Nephron (organoid): ENCODE results near the gene GJC1.

Experiments used
- H3K27ac Mint-ChIP-seq, 3 experiments: 2 replicates each; pipeline ENCODE4 v1.8.0; 2020; ENCODE audit warnings: mixed read lengths in 3 of 3, mild to moderate bottlenecking in 2 of 3, moderate library complexity in 1 of 3
- H3K27me3 Mint-ChIP-seq: 2 replicates; pipeline ENCODE4 v1.8.0; 2021; ENCODE audit warnings: low read depth, mild to moderate bottlenecking, moderate library complexity, mixed read lengths
- H3K36me3 Mint-ChIP-seq: 2 replicates; pipeline ENCODE4 v1.8.0; 2020; ENCODE audit warnings: low read depth, mixed read lengths
- H3K4me1 Mint-ChIP-seq: 2 replicates; pipeline ENCODE4 v1.8.0; 2020; ENCODE audit warnings: mixed read lengths
- H3K4me3 Mint-ChIP-seq, 3 experiments: 2 replicates each; pipeline ENCODE4 v1.8.0; 2020; ENCODE audit warnings: mild to moderate bottlenecking in 3 of 3, mixed read lengths in 3 of 3, moderate library complexity in 2 of 3
- H3K9me3 Mint-ChIP-seq: 2 replicates; pipeline ENCODE4 v1.8.0; 2020; ENCODE audit warnings: mixed read lengths
- CTCF ChIP-seq, 3 experiments: fragments of 200-600 bp; sonication (generic); IDR thresholded peaks; one replicate each; pipeline ENCODE4 v1.5.0; 2021; ENCODE audit warnings: antibody characterized with exemption in 3 of 3; ENCODE audit not compliant: unreplicated experiment in 3 of 3

GJC1 gene

GRCh38 chr17:44786551-44787081, 43.5 kb downstream of the GJC1 start:
- Mint-ChIP-seq H3K4me3 (no peak overlapping the region), H3K4me1 (peaks cover 27% of the 10 kb centered on the region), H3K36me3 (no peaks in the 10 kb centered on the region), H3K27ac (peak overlapping the region in 2 of 3 experiments; percentile 12 to 28), H3K27me3 (peaks cover 18% of the 10 kb centered on the region), H3K9me3 (no peaks in the 10 kb centered on the region)
- TF ChIP-seq CTCF (IDR thresholded peaks at IDR 0.05; ENCODE audit: unreplicated experiment in 3 of 3): no peak

- Mint-ChIP-seq H3K27me3 (peaks cover 18% of the 10 kb centered on the region), H3K36me3 (no peaks in the 10 kb centered on the region), H3K4me1 (peaks cover 27% of the 10 kb centered on the region), H3K9me3 (no peaks in the 10 kb centered on the region), H3K4me3 (no peak overlapping the region), H3K27ac (no peak overlapping the region)
- TF ChIP-seq CTCF (IDR thresholded peaks at IDR 0.05; ENCODE audit: unreplicated experiment in 3 of 3): no peak
Measured at GRCh38 chr17:44785921-44786320, 44.2 kb downstream of the GJC1 start.

- TF ChIP-seq CTCF (IDR thresholded peaks at IDR 0.05; ENCODE audit: unreplicated experiment in 3 of 3): no peak
- H3K4me1 Mint-ChIP-seq: peaks cover 21% of the 10 kb centered on the region
- no peaks in the 10 kb centered on the region for H3K9me3 Mint-ChIP-seq
- H3K27me3 Mint-ChIP-seq: peaks cover 15% of the 10 kb centered on the region
- no peak overlapping the region for H3K4me3 Mint-ChIP-seq
- H3K36me3 Mint-ChIP-seq: no peaks in the 10 kb centered on the region
- peak overlapping the region; percentile 56 to 85 (median 84) for H3K27ac Mint-ChIP-seq
Measured at GRCh38 chr17:44782326-44782850, 47.7 kb downstream of the GJC1 start.

- Mint-ChIP-seq H3K27ac (peak overlapping the region; percentile 56 to 85 (median 84)), H3K9me3 (no peaks in the 10 kb centered on the region), H3K36me3 (no peaks in the 10 kb centered on the region), H3K4me1 (peaks cover 15% of the 10 kb centered on the region), H3K27me3 (peaks cover 13% of the 10 kb centered on the region), H3K4me3 (peak overlapping the region in 1 of 3 experiments; percentile 32)
- TF ChIP-seq CTCF (IDR thresholded peaks at IDR 0.05; ENCODE audit: unreplicated experiment in 3 of 3): no peak
Measured at GRCh38 chr17:44781551-44782325, 48.3 kb downstream of the GJC1 start.

GRCh38 chr17:44780845-44781480, 49.1 kb downstream of the GJC1 start:
- peaks cover 12% of the 10 kb centered on the region for H3K4me1 Mint-ChIP-seq
- no peak for TF ChIP-seq CTCF (IDR thresholded peaks at IDR 0.05; ENCODE audit: unreplicated experiment in 3 of 3)

More at GRCh38 chr17:44780845-44781480, 49.1 kb downstream of the GJC1 start:
- no peak overlapping the region for H3K4me3 Mint-ChIP-seq
- no peaks in the 10 kb centered on the region for H3K9me3 Mint-ChIP-seq
- H3K27ac Mint-ChIP-seq: no peak overlapping the region
- H3K36me3 Mint-ChIP-seq: no peaks in the 10 kb centered on the region
- H3K27me3 Mint-ChIP-seq: peaks cover 17% of the 10 kb centered on the region
